OCI-LY3 (cell line): Measurements from ENCODE around the gene DGKB.

Experiments used
- EZH2phosphoT487 ChIP-seq: fragments of 200-600 bp; shearing (Covaris generic); IDR thresholded peaks from 2 replicates; pipeline ENCODE4 v1.6.1; 2018; ENCODE audit warnings: antibody characterized with exemption, mixed run types, low read depth
- TF ChIP-seq, protein P1 (sequence below): fragments of 200-600, 300-600 bp; sonication (generic); IDR thresholded peaks from 2 replicates; pipeline ENCODE4 v1.5.1; 2014; ENCODE audit warnings: antibody characterized with exemption, low read length, low read depth

DNA sequence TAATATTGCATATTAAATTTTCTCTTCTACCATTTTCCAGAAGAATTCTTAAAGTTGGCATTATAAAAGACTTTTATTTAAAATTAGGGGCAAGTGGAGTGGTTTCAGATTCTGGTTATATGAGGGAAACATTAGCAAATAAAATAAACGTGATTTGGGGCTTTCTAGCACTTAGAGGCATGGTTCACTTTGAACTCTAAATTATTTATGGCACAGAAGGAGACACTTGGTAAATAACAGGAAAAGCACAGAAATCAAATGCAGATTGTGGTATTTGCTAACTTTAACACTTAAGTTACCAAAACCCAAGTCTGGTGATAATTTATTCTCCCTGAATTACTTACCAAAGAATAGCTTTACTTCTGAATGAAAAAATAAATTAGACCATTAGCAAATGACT is 778.6 kb downstream of the DGKB start:
- TF ChIP-seq, protein P1, sequence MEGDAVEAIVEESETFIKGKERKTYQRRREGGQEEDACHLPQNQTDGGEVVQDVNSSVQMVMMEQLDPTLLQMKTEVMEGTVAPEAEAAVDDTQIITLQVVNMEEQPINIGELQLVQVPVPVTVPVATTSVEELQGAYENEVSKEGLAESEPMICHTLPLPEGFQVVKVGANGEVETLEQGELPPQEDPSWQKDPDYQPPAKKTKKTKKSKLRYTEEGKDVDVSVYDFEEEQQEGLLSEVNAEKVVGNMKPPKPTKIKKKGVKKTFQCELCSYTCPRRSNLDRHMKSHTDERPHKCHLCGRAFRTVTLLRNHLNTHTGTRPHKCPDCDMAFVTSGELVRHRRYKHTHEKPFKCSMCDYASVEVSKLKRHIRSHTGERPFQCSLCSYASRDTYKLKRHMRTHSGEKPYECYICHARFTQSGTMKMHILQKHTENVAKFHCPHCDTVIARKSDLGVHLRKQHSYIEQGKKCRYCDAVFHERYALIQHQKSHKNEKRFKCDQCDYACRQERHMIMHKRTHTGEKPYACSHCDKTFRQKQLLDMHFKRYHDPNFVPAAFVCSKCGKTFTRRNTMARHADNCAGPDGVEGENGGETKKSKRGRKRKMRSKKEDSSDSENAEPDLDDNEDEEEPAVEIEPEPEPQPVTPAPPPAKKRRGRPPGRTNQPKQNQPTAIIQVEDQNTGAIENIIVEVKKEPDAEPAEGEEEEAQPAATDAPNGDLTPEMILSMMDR = no peak
- TF ChIP-seq EZH2phosphoT487 = no peak
